Measurements from ENCODE around the gene EVPLL.
"Not testable (repeated sequence)": the region's sequence is repeated elsewhere in the genome, so short reads cannot be mapped to it uniquely, and the experiment has no call there.

EVPLL gene

GRCh38 chr17:18377437-18378204 lies at the start of gene EVPLL:
TSS of gene EVPLL (plus strand) at chr17:18377778. CDS start at chr17:18380938, 3,160 bp downstream.
- DNase-seq (ENCODE audit: low read depth): no peak

GRCh38 chr17:18328643-18329204 lies 48.9 kb upstream of the EVPLL start:
- no peak for DNase-seq (ENCODE audit: low read depth)

DNA sequence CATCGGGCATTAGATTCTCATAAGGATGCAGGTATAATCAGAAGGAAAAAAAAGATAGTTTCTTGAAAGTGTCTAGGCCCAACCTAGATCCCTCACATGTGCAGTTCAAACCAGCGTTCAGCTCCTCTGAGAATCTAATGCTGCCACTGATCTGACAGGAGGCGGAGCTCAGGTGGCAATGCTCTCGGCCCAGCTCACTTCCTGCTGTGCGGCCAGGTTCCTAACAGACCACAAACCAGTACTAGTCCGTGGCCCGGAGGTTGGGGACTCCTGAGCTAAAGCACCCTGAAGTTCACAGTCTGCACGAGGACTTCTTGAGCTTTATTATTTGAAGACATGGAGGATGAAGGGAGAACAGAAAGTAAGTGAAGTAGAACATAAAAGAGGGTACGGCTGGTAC lies 45.7 kb upstream of the EVPLL start:
- no peak for DNase-seq (ENCODE audit: low read depth)

- DNase-seq (ENCODE audit: low read depth): no peak
These were observed 44.6 kb upstream of the EVPLL start for GRCh38 chr17:18332909-18333489.

DNA sequence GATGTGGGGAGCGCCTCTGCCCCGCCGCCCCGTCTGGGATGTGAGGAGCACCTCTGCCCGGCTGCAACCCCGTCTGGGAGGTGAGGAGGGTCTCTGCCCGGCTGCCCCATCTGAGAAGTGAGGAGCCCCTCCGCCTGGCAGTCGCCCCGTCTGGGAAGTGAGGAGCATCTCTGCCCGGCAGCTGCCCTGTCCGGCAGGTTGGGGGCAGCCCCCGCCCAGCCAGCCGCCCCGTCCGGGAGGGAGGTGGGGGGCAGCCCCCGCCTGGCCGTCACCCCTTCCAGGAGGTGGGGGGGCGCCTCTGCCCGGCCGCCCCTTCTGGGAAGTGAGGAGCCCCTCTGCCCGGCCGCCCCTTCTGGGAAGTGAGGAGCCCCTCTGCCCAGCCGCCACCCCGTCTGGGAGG lies 39.4 kb upstream of the EVPLL start:
- DNase-seq (ENCODE audit: low read depth): not testable (repeated sequence)

- no peak for DNase-seq (ENCODE audit: low read depth)
These were observed 37.6 kb upstream of the EVPLL start for GRCh38 chr17:18339933-18340332.

DNA sequence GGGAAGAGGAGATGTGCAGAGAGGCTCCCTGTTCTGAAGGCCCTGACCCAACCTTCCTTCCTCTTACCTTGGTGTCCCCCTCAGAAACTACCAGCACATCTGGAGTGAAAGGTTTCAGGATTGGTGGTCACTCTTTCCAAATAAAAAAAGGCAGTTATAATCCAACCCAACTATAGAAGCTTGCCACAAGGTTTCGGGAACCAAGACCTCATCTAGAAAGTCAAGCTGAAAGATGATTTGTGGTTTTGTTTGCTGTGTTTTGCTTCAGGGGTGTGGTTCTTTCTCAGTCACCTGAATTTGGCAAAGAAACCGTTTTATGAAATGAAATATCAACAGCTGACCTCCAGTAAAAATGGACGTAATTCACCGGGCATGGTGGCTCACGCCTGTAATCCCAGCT lies 33.6 kb upstream of the EVPLL start:
- DNase-seq (ENCODE audit: low read depth): no peak

GRCh38 chr17:18353541-18353940 lies 24.0 kb upstream of the EVPLL start:
- no peak for DNase-seq (ENCODE audit: low read depth)

DNA sequence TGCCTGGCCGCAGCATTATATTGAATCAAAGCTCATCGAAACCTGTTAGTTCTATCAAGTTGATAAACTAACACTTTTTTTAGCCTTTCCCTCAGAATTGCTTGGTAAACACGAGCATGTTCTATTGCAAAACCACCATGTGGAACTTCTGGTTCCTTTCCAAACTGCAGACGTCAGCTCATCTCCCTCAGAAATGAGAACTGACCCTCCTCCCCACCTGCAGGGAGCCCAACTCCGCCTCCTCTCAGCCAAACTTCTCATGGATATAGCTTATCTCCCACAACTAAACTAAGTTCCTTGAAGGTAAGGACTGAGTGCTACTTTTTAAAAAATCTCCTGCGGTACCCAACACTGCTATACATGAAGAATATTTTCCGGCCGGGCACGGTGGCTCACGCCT lies 21.0 kb upstream of the EVPLL start:
- DNase-seq (ENCODE audit: low read depth): no peak

GRCh38 chr17:18360518-18360917 lies 17.1 kb upstream of the EVPLL start:
- DNase-seq (ENCODE audit: low read depth): no peak

GRCh38 chr17:18361837-18362697 lies 15.5 kb upstream of the EVPLL start:
- DNase-seq (ENCODE audit: low read depth): no peak

- no peak for DNase-seq (ENCODE audit: low read depth)
These were observed 14.9 kb upstream of the EVPLL start for GRCh38 chr17:18362698-18363100.

- peak; percentile 79 for DNase-seq (ENCODE audit: low read depth)
These were observed 14.2 kb upstream of the EVPLL start, which contains the start of gene SHMT1 for GRCh38 chr17:18363101-18364049. TSS of gene SHMT1 (minus strand) at chr17:18363550. CDS start at chr17:18355981, 7,569 bp downstream.

DNA sequence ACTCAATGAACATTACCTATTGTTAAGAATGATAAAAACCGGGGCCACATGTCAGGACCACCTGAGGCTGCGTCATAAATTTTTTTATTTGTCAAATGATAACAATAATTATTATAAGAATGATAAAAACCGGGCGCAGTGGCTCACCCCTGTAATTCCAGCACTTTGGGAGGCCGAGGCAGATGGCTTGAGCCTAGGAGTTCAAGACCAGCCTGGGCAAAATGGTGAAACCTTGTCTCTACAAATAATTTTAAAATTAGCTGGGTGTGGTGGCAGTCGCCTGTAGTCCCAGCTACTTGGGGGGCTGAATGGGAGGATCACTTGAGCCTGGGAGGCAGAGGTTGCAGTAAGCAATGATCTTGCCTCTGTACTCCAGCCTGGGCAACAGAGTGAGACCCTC lies 13.4 kb upstream of the EVPLL start:
- no peak for DNase-seq (ENCODE audit: low read depth)

DNA sequence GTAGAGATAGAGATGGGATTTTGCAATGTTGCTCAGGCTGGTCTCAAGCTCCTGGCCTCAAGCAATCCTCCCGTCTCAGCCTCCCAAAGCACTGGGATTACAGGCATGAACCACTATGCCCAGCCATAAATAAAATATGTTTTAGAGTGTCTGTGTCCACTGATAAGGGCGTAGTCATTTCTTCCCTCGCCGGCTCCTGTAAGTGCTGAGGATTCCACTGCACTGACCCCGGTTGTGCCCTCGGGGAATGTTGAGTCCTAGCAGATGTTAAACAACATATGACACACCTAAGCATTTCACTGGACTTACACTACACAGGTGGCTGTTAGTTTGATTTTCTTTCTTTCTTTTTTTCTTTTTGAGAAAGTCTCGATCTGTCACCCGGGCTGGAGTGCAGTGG lies 8.6 kb upstream of the EVPLL start:
- DNase-seq (ENCODE audit: low read depth): no peak

GRCh38 chr17:18370761-18371160 lies 6.8 kb upstream of the EVPLL start:
- DNase-seq (ENCODE audit: low read depth): no peak

DNA sequence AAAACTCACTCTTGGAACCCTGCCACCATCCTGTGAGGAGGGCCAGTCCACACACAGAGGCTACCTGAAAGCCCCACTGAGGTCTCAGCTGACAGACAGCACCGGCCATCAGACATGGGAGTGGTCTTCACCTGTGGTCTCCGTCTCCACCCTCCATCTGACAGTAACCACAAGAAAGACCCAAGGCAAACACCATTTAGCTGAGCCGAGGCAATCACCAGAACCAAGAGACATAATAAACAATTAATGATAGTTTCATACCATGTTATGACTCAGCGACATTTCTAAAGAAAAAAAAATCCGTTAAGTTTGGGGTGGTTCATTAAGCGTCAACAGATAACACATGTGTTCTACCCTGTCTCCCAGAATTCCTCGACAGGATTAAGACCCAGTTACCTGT lies 6.1 kb upstream of the EVPLL start:
- no peak for DNase-seq (ENCODE audit: low read depth)

DNA sequence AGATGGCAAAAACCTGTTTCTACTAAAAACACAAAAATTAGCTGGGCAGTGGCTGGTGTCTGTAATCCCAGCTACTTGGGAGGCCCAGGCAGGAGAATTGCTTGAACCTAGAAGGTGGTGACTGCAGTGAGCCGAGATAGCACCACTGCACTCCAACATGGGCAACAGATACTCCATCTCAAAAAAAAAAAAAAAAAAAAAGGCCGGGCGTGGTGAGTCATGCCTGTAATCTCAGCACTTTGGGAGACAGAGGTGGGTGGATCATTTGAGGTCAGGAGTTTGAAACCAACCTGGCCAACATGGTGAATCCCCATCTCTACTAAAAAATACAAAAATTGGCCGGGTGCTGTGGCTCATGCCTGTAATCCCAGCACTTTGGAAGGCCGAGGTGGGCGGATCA lies 4.4 kb upstream of the EVPLL start:
- DNase-seq (ENCODE audit: low read depth): not testable (repeated sequence)

DNA sequence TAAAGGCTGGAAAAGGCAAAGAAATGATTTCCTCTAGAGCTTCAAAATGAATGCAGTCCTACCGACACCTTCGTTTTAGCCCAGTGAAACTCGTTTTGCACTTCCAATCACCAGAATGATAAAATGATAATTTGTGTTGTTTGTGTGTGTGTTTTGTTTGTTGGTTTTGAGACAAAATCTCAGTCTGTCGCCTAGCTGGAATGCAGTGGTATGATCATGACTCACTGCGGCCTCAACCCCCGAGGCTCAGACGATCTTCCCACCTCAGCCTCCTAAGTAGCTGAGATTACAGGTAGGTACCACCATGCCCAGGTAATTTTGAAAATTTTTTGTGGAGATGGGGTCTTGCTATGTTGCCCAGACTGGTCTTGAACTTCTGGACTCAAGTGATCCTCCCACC lies 3.4 kb upstream of the EVPLL start:
- no peak for DNase-seq (ENCODE audit: low read depth)

GRCh38 chr17:18378205-18378505 lies 577 bp downstream of the EVPLL start:
- no peak for DNase-seq (ENCODE audit: low read depth)

GRCh38 chr17:18378614-18379013 lies 1.0 kb downstream of the EVPLL start:
- DNase-seq (ENCODE audit: low read depth): not testable (repeated sequence)
